ENCODE data around the gene NR1D2. TPM values are rescaled to one million over a fixed set of nuclear protein-coding genes. Genes with fewer than 3 reads are reported as not detected.

Gene NR1D2
- total RNA-seq, 5 donors from 2014 or later (not counting 1 experiment from before 2014, with no cell fraction given): 44.4 to 96.7 (median 51.7) TPM

DNA sequence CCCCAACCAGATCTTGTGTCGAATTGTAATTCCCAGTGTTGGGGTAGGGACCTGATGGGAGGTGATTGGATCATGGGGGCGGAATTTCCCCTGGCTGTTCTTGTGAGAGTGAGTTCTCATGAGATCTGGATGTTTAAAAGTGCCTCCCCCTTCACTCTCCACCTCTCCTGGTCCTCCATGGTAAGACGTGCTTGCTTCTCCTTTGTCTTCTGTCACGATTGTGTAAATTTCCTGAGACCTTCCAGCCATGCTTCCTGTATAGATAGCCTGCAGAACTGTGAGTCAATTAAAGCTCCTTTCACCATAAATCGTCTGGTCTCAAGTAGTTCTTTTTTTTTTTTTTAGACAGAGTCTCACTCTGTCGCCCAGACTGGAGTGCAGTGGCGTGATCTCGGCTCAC lies 42.3 kb downstream of the NR1D2 start:
- ATAC-seq (replicated peaks in 1 of 4) (no peak), DNase-seq (no peak)
- no peak overlapping the region for H3K27ac Mint-ChIP-seq
- Histone ChIP-seq H3K4me3 (ENCODE audit: control insufficient read depth in 1 of 2, extremely low read depth in 1 of 2, low read length in 1 of 2) (no peak overlapping the region), H3K27me3 (replicated peaks in 1 of 2; ENCODE audit: control insufficient read depth in 2 of 2, extremely low read depth in 1 of 2, insufficient read depth in 2 of 2, low read length in 1 of 2) (no peaks in the 10 kb centered on the region), H3K4me1 (ENCODE audit: control insufficient read depth in 1 of 2, extremely low read depth in 1 of 2, insufficient read depth in 2 of 2, low read length in 2 of 2) (peaks cover 0 to 6% of the 10 kb centered on the region in 2 experiments), H3K9me3 (no peaks in the 10 kb centered on the region), H3K27ac (ENCODE audit: low read length) (no peak overlapping the region), H3K36me3 (ENCODE audit: control insufficient read depth in 2 of 2, extremely low read depth in 1 of 2, insufficient read depth in 1 of 2, low read length in 1 of 2) (no peaks in the 10 kb centered on the region)
- WGBS (ENCODE audit: insufficient coverage): 67% methylated on average over 2 of the region's 8 CpGs
- peaks cover 0 to 3% (median 0%) of the 10 kb centered on the region in 3 donors for H3K9me3 Mint-ChIP-seq
- POLR2A ChIA-PET: interaction anchor here in 1 of 2 donors (0.5 kb wide), 1 partner anchor 25 kb away, joined by 4 read pairs; no protein-coding TSS in a partner anchor
- H3K4me1 Mint-ChIP-seq: peaks cover 11 to 17% (median 13%) of the 10 kb centered on the region in 3 donors
- no peak overlapping the region for H3K4me3 Mint-ChIP-seq
- CTCF ChIA-PET: interaction anchor here in 1 of 2 donors (2.0 kb wide), 1 partner anchor 10 kb away, joined by 4 read pairs; no protein-coding TSS in a partner anchor
- no peaks in the 10 kb centered on the region for H3K36me3 Mint-ChIP-seq
- H3K27me3 Mint-ChIP-seq: no peaks in the 10 kb centered on the region

DNA sequence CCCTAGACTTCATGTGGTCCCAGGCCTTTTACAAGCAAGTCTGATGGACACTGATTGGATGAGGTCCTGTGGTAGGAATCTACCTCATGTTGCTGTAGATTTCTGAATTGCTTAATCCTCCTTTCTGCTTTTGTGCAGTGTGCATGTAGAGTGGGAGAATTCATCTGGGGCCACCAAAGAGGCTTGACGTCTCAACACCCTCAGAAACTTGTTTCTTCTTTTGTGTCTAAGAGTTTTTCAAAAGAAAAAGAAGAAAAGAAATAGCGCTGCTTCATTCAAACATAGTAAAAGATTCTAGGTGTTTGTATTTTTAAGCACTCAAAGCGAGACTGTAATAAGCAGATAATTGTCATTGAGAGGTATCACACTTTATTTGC lies 46.2 kb downstream of the NR1D2 start:
- H3K9me3 Mint-ChIP-seq: no peaks in the 10 kb centered on the region
- H3K27me3 ChIP-seq (replicated peaks in 1 of 2; ENCODE audit: control insufficient read depth in 2 of 2, extremely low read depth in 1 of 2, insufficient read depth in 2 of 2, low read length in 1 of 2): no peaks in the 10 kb centered on the region
- ChIA-PET POLR2A (no interaction called here), CTCF (no interaction called here)
- no peak overlapping the region for H3K27ac ChIP-seq (ENCODE audit: low read length)
- peaks cover 11 to 13% (median 12%) of the 10 kb centered on the region in 3 donors for H3K4me1 Mint-ChIP-seq
- H3K4me3 ChIP-seq (ENCODE audit: control insufficient read depth in 1 of 2, extremely low read depth in 1 of 2, low read length in 1 of 2): no peak overlapping the region
- WGBS (ENCODE audit: insufficient coverage): no CpG with 5 or more reads among the region's 3 CpGs
- no peak for DNase-seq
- peaks cover 0 to 6% of the 10 kb centered on the region in 2 experiments for H3K4me1 ChIP-seq (ENCODE audit: control insufficient read depth in 1 of 2, extremely low read depth in 1 of 2, insufficient read depth in 2 of 2, low read length in 2 of 2)
- H3K4me3 Mint-ChIP-seq: no peak overlapping the region
- H3K36me3 ChIP-seq (ENCODE audit: control insufficient read depth in 2 of 2, extremely low read depth in 1 of 2, insufficient read depth in 1 of 2, low read length in 1 of 2): no peaks in the 10 kb centered on the region
- no peak for ATAC-seq (replicated peaks in 1 of 4)
- H3K9me3 ChIP-seq: no peaks in the 10 kb centered on the region
- no peak overlapping the region for H3K27ac Mint-ChIP-seq
- H3K27me3 Mint-ChIP-seq: no peaks in the 10 kb centered on the region
- no peaks in the 10 kb centered on the region for H3K36me3 Mint-ChIP-seq

DNA sequence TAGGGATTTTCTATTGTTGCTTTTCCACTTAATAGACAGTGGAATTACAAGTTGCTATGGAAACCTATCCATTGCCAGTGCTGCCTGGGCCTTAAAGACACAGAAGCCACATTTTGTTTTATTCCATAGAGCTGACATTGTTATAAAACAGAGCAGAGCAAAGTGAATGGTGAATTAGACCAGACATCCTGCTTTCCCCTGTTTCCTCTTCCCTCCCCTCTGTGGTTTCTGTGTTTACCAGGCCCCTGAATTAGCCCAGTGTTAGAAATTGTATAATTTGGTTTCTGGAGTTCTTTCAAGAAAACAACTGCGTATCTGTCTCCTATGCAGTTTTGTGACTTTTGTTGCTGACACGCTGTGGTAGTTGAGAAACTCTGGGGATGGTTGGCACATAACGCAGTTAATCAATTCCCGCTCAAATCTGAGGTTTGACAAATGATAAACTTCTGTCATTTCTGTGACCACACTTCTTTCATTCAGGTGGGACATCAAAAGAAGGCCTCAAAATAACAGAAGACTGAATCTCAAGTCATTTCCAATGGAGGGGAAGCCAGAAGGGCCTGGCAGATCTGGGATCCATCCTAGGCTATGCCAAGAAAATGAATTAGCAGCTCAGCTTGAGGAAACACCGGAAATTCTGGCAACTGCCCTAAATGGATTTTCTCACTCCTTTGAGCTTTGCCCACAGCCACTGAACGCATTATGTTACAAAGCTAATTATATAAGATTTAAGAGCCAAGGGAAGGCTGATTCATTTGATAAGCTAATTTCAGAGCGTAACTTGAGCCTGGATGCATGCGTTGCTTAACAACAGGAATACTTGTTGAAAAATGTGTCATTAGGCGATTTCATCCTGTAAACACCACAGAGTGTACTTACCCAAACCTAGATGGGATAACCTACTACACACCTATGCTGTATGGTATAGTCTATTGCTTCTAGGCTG lies 46.9 kb downstream of the NR1D2 start:
- H3K9me3 ChIP-seq: no peaks in the 10 kb centered on the region
- ChIA-PET POLR2A (no interaction called here), CTCF (interaction anchor here (0.5 to 1.1 kb wide), 3 partner anchors 9 to 32 kb away, joined by 3 to 7 read pairs (median 3); no protein-coding TSS in a partner anchor)
- H3K27me3 Mint-ChIP-seq: no peaks in the 10 kb centered on the region
- H3K27ac ChIP-seq (ENCODE audit: low read length): no peak overlapping the region
- no peak overlapping the region for H3K27ac Mint-ChIP-seq
- 52% methylated on average over 3 of the region's 9 CpGs for WGBS (ENCODE audit: insufficient coverage)
- H3K4me1 Mint-ChIP-seq: peaks cover 11 to 13% (median 12%) of the 10 kb centered on the region in 3 donors
- no peak overlapping the region for H3K4me3 ChIP-seq (ENCODE audit: control insufficient read depth in 1 of 2, extremely low read depth in 1 of 2, low read length in 1 of 2)
- peaks cover 0 to 6% of the 10 kb centered on the region in 2 experiments for H3K4me1 ChIP-seq (ENCODE audit: control insufficient read depth in 1 of 2, extremely low read depth in 1 of 2, insufficient read depth in 2 of 2, low read length in 2 of 2)
- H3K9me3 Mint-ChIP-seq: no peaks in the 10 kb centered on the region
- no peak overlapping the region for H3K4me3 Mint-ChIP-seq
- no peaks in the 10 kb centered on the region for H3K36me3 Mint-ChIP-seq
- ATAC-seq (replicated peaks in 1 of 4) (peak in 2 of 4 experiments; percentile 26 to 42), DNase-seq (no peak)
- H3K36me3 ChIP-seq (ENCODE audit: control insufficient read depth in 2 of 2, extremely low read depth in 1 of 2, insufficient read depth in 1 of 2, low read length in 1 of 2): no peaks in the 10 kb centered on the region
- no peaks in the 10 kb centered on the region for H3K27me3 ChIP-seq (replicated peaks in 1 of 2; ENCODE audit: control insufficient read depth in 2 of 2, extremely low read depth in 1 of 2, insufficient read depth in 2 of 2, low read length in 1 of 2)

DNA sequence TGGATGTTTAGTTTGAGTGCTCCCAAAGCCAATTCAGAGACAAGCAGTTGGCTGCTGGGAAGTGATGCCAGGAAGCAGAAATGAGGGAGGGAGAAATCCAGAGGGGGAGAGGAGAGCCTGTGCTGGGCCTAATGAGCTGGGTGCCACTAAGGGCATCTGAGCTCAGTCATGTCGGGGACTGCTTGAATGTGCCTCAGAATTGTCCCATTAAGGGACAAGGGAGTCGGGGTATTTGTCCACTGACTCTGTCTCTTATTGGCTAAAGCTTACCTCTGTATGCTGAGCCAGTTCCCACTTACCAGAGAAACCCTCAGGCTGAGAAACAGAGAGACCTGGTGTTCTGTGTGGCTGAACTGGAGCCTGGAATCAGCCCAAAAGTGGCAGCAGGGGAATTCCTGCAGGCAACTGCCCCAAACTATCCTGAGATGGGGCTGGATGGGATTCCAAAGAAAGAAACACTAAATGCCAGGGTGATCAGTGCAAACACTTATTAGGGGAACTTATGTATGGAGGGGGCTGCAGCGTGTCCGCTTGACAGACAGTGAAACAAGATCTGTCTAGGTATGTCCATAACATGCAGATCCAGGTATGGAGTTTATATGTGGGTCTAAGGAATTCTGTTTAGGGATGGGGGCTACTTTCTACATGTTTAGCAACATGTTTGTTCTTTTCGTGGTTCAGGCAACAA lies 48.6 kb downstream of the NR1D2 start:
- H3K27me3 ChIP-seq (replicated peaks in 1 of 2; ENCODE audit: control insufficient read depth in 2 of 2, extremely low read depth in 1 of 2, insufficient read depth in 2 of 2, low read length in 1 of 2): no peaks in the 10 kb centered on the region
- Mint-ChIP-seq H3K4me3 (no peak overlapping the region), H3K27me3 (no peaks in the 10 kb centered on the region), H3K4me1 (peaks cover 11 to 13% (median 12%) of the 10 kb centered on the region in 3 donors), H3K27ac (no peak overlapping the region), H3K36me3 (no peaks in the 10 kb centered on the region), H3K9me3 (no peaks in the 10 kb centered on the region)
- peaks cover 0 to 6% of the 10 kb centered on the region in 2 experiments for H3K4me1 ChIP-seq (ENCODE audit: control insufficient read depth in 1 of 2, extremely low read depth in 1 of 2, insufficient read depth in 2 of 2, low read length in 2 of 2)
- WGBS (ENCODE audit: insufficient coverage): 79% methylated on average over 4 of the region's 5 CpGs
- ChIA-PET POLR2A (no interaction called here), CTCF (interaction anchor here in 1 of 2 donors (1.4 kb wide), 1 partner anchor 105 kb away, joined by 3 read pairs; no protein-coding TSS in a partner anchor)
- DNase-seq (no peak), ATAC-seq (replicated peaks in 1 of 4) (no peak)
- H3K36me3 ChIP-seq (ENCODE audit: control insufficient read depth in 2 of 2, extremely low read depth in 1 of 2, insufficient read depth in 1 of 2, low read length in 1 of 2): no peaks in the 10 kb centered on the region
- no peaks in the 10 kb centered on the region for H3K9me3 ChIP-seq
- no peak overlapping the region for H3K4me3 ChIP-seq (ENCODE audit: control insufficient read depth in 1 of 2, extremely low read depth in 1 of 2, low read length in 1 of 2)
- H3K27ac ChIP-seq (ENCODE audit: low read length): no peak overlapping the region

DNA sequence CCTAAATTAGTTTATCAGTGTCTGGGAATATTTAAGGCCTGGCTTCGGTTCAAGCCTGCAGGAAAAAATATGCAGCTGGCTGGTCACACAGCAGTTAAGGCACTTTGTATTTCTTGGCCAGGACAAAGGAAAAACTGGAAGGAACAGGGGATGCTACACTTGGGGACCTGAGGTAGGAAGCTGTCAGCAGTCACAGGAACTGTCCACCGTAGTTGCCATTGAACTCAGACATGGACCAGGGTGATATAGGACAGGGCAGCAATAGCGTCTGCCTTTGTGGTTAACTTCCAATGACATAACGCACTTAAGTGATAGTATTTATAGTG lies 49.1 kb downstream of the NR1D2 start:
- 100% methylated on average over 2 of the region's 4 CpGs for WGBS (ENCODE audit: insufficient coverage)
- H3K36me3 Mint-ChIP-seq: no peaks in the 10 kb centered on the region
- Histone ChIP-seq H3K27ac (ENCODE audit: low read length) (no peak overlapping the region), H3K27me3 (replicated peaks in 1 of 2; ENCODE audit: control insufficient read depth in 2 of 2, extremely low read depth in 1 of 2, insufficient read depth in 2 of 2, low read length in 1 of 2) (no peaks in the 10 kb centered on the region), H3K9me3 (no peaks in the 10 kb centered on the region), H3K36me3 (ENCODE audit: control insufficient read depth in 2 of 2, extremely low read depth in 1 of 2, insufficient read depth in 1 of 2, low read length in 1 of 2) (no peaks in the 10 kb centered on the region), H3K4me3 (ENCODE audit: control insufficient read depth in 1 of 2, extremely low read depth in 1 of 2, low read length in 1 of 2) (no peak overlapping the region), H3K4me1 (ENCODE audit: control insufficient read depth in 1 of 2, extremely low read depth in 1 of 2, insufficient read depth in 2 of 2, low read length in 2 of 2) (peaks cover 0 to 6% of the 10 kb centered on the region in 2 experiments)
- no peaks in the 10 kb centered on the region for H3K9me3 Mint-ChIP-seq
- no peak overlapping the region for H3K4me3 Mint-ChIP-seq
- H3K27ac Mint-ChIP-seq: no peak overlapping the region
- DNase-seq (no peak), ATAC-seq (replicated peaks in 1 of 4) (no peak)
- ChIA-PET POLR2A (no interaction called here), CTCF (no interaction called here)
- no peaks in the 10 kb centered on the region for H3K27me3 Mint-ChIP-seq
- peaks cover 14 to 16% (median 15%) of the 10 kb centered on the region in 3 donors for H3K4me1 Mint-ChIP-seq

DNA sequence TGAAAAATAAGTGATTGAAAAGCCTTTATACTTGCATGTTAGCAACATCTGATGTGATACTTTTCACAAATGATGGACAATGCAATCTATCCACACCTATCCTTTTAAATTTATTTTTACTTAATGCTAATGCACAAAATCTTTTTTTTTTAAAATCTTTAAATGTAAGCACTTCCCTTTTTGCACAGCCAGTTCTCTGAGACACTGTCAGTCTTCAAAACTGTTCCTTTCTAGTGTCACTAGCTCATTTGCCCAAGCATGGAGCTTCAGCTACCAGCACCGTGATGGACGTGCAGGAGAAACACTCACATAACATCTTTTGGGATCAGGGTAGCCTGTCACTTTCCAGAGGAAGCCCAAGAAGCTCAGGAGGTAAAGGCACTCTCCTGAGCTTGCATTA lies 50.1 kb downstream of the NR1D2 start:
- H3K9me3 Mint-ChIP-seq: no peaks in the 10 kb centered on the region
- no peak overlapping the region for H3K4me3 Mint-ChIP-seq
- Histone ChIP-seq H3K9me3 (no peaks in the 10 kb centered on the region), H3K27me3 (replicated peaks in 1 of 2; ENCODE audit: control insufficient read depth in 2 of 2, extremely low read depth in 1 of 2, insufficient read depth in 2 of 2, low read length in 1 of 2) (no peaks in the 10 kb centered on the region), H3K4me1 (ENCODE audit: control insufficient read depth in 1 of 2, extremely low read depth in 1 of 2, insufficient read depth in 2 of 2, low read length in 2 of 2) (peaks cover 0 to 6% of the 10 kb centered on the region in 2 experiments), H3K27ac (ENCODE audit: low read length) (no peak overlapping the region), H3K4me3 (ENCODE audit: control insufficient read depth in 1 of 2, extremely low read depth in 1 of 2, low read length in 1 of 2) (no peak overlapping the region), H3K36me3 (ENCODE audit: control insufficient read depth in 2 of 2, extremely low read depth in 1 of 2, insufficient read depth in 1 of 2, low read length in 1 of 2) (no peaks in the 10 kb centered on the region)
- ChIA-PET CTCF (no interaction called here), POLR2A (no interaction called here)
- H3K27ac Mint-ChIP-seq: no peak overlapping the region
- H3K4me1 Mint-ChIP-seq: peaks cover 14 to 16% (median 16%) of the 10 kb centered on the region in 3 donors
- H3K36me3 Mint-ChIP-seq: no peaks in the 10 kb centered on the region
- DNase-seq (no peak), ATAC-seq (replicated peaks in 1 of 4) (no peak)
- WGBS (ENCODE audit: insufficient coverage): no CpG with 5 or more reads among the region's 2 CpGs
- H3K27me3 Mint-ChIP-seq: no peaks in the 10 kb centered on the region
